Mesenchymal stem cell (in vitro differentiated cells and primary cell): ENCODE measurements around the gene SV2B.
"Not testable (repeated sequence)": the region's sequence is repeated elsewhere in the genome, so short reads cannot be mapped to it uniquely, and the experiment has no call there.

Experiments used
- DNase-seq: peaks from one replicate; pipeline ENCODE4 v3.0.0-alpha.2; 2013
- H2AFZ ChIP-seq: one replicate; pipeline ENCODE4 v1.6.1; 2013; ENCODE audit warnings: low read depth, mild to moderate bottlenecking, control low read depth, inconsistent platforms, low read length, moderate library complexity
- H2AK5ac ChIP-seq: 2 replicates; pipeline ENCODE4 v1.6.1; 2013; ENCODE audit warnings: low read length, moderate library complexity, mild to moderate bottlenecking, inconsistent platforms; ENCODE audit not compliant: severe bottlenecking
- H2BK120ac ChIP-seq: one replicate; pipeline ENCODE4 v1.6.1; 2013; ENCODE audit warnings: low read depth, mild to moderate bottlenecking, inconsistent platforms, low read length, moderate library complexity
- H2BK12ac ChIP-seq, 2 experiments: one replicate each; pipeline ENCODE4 v1.6.1; 2013; ENCODE audit warnings: inconsistent platforms in 2 of 2, low read length in 2 of 2, mild to moderate bottlenecking in 2 of 2, moderate library complexity in 2 of 2, control low read depth in 1 of 2
- H2BK15ac ChIP-seq: one replicate; pipeline ENCODE4 v1.6.1; 2013; ENCODE audit warnings: mild to moderate bottlenecking, low read depth, inconsistent platforms; ENCODE audit not compliant: poor library complexity, severe bottlenecking
- H2BK5ac ChIP-seq: 2 replicates; pipeline ENCODE4 v1.6.1; 2013; ENCODE audit warnings: low read depth, mild to moderate bottlenecking, low read length, control low read depth, inconsistent platforms; ENCODE audit not compliant: poor library complexity, severe bottlenecking
- H3K14ac ChIP-seq, 2 experiments: one replicate each; pipeline ENCODE4 v1.6.1; 2013; ENCODE audit warnings: inconsistent platforms in 2 of 2, low read length in 2 of 2, control low read depth in 1 of 2, mild to moderate bottlenecking in 1 of 2, moderate library complexity in 1 of 2
- H3K18ac ChIP-seq, 2 experiments: one replicate each; pipeline ENCODE4 v1.6.1; 2013; ENCODE audit warnings: inconsistent platforms in 2 of 2, low read length in 2 of 2, control low read depth in 1 of 2, low read depth in 1 of 2, mild to moderate bottlenecking in 1 of 2
- H3K23ac ChIP-seq, 2 experiments: one replicate each; pipeline ENCODE4 v1.6.1; 2013; ENCODE audit warnings: inconsistent platforms in 2 of 2, low read length in 2 of 2, mild to moderate bottlenecking in 2 of 2, moderate library complexity in 2 of 2, control low read depth in 1 of 2
- H3K27ac ChIP-seq: 2 replicates; pipeline ENCODE4 v1.5.1; 2013; ENCODE audit warnings: mild to moderate bottlenecking, moderate library complexity, low read length, control low read depth, inconsistent platforms; ENCODE audit not compliant: poor library complexity, severe bottlenecking
- H3K27me3 ChIP-seq, 2 experiments: 2 replicates each; pipeline versions ENCODE4 v1.6.1 to v1.7.0; 2013; ENCODE audit warnings: low read length in 2 of 2, mild to moderate bottlenecking in 2 of 2, moderate library complexity in 2 of 2, control low read depth in 1 of 2, inconsistent platforms in 1 of 2; ENCODE audit not compliant: control insufficient read depth in 1 of 2, insufficient read depth in 1 of 2
- H3K36me3 ChIP-seq, 2 experiments: 2 replicates each; pipeline versions ENCODE4 v1.6.1 to v1.7.0; 2013; ENCODE audit warnings: low read length in 2 of 2, control low read depth in 1 of 2, inconsistent platforms in 1 of 2, low read depth in 1 of 2, mild to moderate bottlenecking in 1 of 2; ENCODE audit not compliant: insufficient read depth in 2 of 2, control insufficient read depth in 1 of 2
- H3K4ac ChIP-seq, 2 experiments: one replicate each; pipeline ENCODE4 v1.6.1; 2013; ENCODE audit warnings: inconsistent platforms in 2 of 2, low read length in 2 of 2, mild to moderate bottlenecking in 2 of 2, moderate library complexity in 2 of 2, control low read depth in 1 of 2, low read depth in 1 of 2
- H3K4me1 ChIP-seq: 2 replicates; pipeline ENCODE4 v1.6.1; 2013; ENCODE audit warnings: low read depth, low read length, control low read depth; ENCODE audit not compliant: control insufficient read depth, insufficient read depth
- H3K4me2 ChIP-seq: 2 replicates; pipeline ENCODE4 v1.6.1; 2013; ENCODE audit warnings: low read length, mild to moderate bottlenecking, inconsistent platforms; ENCODE audit not compliant: poor library complexity, severe bottlenecking
- H3K4me3 ChIP-seq, 2 experiments: 2 replicates each; pipeline versions ENCODE4 v1.5.1 to v1.7.0; 2013; ENCODE audit warnings: low read length in 2 of 2, mild to moderate bottlenecking in 2 of 2, control low read depth in 1 of 2, low read depth in 1 of 2; ENCODE audit not compliant: insufficient read depth in 1 of 2
- H3K79me1 ChIP-seq: replicated peaks from 2 replicates; pipeline ENCODE4 v1.6.1; 2013; ENCODE audit warnings: mild to moderate bottlenecking, control low read depth, low read length, inconsistent platforms; ENCODE audit not compliant: poor library complexity, severe bottlenecking
- H3K9ac ChIP-seq: 2 replicates; pipeline ENCODE4 v1.7.0; 2013; ENCODE audit warnings: mild to moderate bottlenecking, low read length, moderate library complexity
- H3K9me3 ChIP-seq: 2 replicates; pipeline ENCODE4 v1.7.0; 2013; ENCODE audit warnings: mild to moderate bottlenecking, low read length; ENCODE audit not compliant: control insufficient read depth
- H4K8ac ChIP-seq: one replicate; pipeline ENCODE4 v1.6.1; 2013; ENCODE audit warnings: inconsistent platforms, mild to moderate bottlenecking, low read length, moderate library complexity
- H4K91ac ChIP-seq: one replicate; pipeline ENCODE4 v1.6.1; 2013; ENCODE audit warnings: mild to moderate bottlenecking, low read length, inconsistent platforms
- WGBS: methylation state at CpG from one replicate; pipeline ENCODE4 v1.1.7; 2013; ENCODE audit warnings: mixed read lengths; 5-methylcytosine and 5-hydroxymethylcytosine counted together

SV2B gene

GRCh38 chr15:91077029-91077428 is 23.0 kb upstream of the SV2B start:
- H3K4me1 ChIP-seq: no peaks in the 10 kb centered on the region
- H3K79me1 ChIP-seq: no peaks in the 10 kb centered on the region
- H3K9me3 ChIP-seq: peaks cover 10% of the 10 kb centered on the region
- H2BK120ac ChIP-seq: no peak overlapping the region
- no peak overlapping the region for H2AK5ac ChIP-seq
- no peak overlapping the region for H4K91ac ChIP-seq
- H3K14ac ChIP-seq: no peak overlapping the region
- H3K18ac ChIP-seq: no peak overlapping the region
- peaks cover 0 to 5% of the 10 kb centered on the region in 2 experiments for H3K27me3 ChIP-seq
- no peak overlapping the region for H3K4me2 ChIP-seq
- H2BK12ac ChIP-seq: no peak overlapping the region
- no peak overlapping the region for H2BK5ac ChIP-seq
- no peak overlapping the region for H3K9ac ChIP-seq
- H3K27ac ChIP-seq: no peak overlapping the region
- DNase-seq: no peak
- H3K36me3 ChIP-seq: no peaks in the 10 kb centered on the region
- no peak overlapping the region for H2BK15ac ChIP-seq
- H2AFZ ChIP-seq: no peak overlapping the region
- H3K23ac ChIP-seq: no peak overlapping the region
- H3K4ac ChIP-seq: no peak overlapping the region
- no peak overlapping the region for H3K4me3 ChIP-seq
- H4K8ac ChIP-seq: no peak overlapping the region

DNA sequence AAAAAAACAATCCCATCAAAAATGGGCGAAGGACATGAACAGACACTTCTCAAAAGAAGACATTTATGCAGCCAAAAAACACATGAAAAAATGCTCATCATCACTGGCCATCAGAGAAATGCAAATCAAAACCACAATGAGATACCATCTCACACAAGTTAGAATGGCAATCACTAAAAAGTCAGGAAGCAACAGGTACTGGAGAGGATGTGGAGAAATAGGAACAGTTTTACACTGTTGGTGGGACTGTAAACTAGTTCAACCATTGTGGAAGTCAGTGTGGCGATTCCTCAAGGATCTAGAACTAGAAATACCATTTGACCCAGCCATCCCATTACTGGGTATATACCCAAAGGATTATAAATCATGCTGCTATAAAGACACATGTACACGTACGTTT is 6.2 kb upstream of the SV2B start:
- not testable (repeated sequence) for H3K14ac ChIP-seq, H3K27ac ChIP-seq, H2AFZ ChIP-seq, H2AK5ac ChIP-seq, H3K36me3 ChIP-seq, H2BK5ac ChIP-seq, H3K23ac ChIP-seq, H4K8ac ChIP-seq, H2BK12ac ChIP-seq, H2BK15ac ChIP-seq, H3K9ac ChIP-seq, H4K91ac ChIP-seq, H3K9me3 ChIP-seq, H3K79me1 ChIP-seq, DNase-seq, H3K4me1 ChIP-seq, H3K18ac ChIP-seq, H3K4me3 ChIP-seq, H3K4ac ChIP-seq, H3K4me2 ChIP-seq, H2BK120ac ChIP-seq
- H3K27me3 ChIP-seq: peaks cover 7 to 22% of the 10 kb centered on the region in 2 experiments
- WGBS: 100% methylated on average over 1 of the region's 4 CpGs

DNA sequence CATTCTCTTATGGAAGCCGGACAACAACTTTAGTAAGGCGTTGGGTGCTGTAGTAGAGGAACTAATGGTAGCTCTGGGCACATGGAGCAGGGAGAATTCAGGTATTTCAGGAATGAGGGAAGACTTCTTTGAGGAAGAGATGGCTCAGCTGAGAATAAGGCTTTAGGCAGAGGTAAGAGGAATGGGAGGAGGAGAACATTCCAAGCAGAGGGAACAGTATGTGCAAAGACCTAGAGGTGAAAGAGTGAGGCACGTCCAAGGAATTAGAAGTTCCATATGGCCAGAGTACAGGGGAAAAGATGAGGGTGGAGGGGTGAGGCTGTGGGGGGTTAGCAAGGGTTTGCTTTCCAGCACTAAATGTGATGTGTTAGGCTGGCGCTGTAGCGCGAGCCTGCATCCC is 1.6 kb upstream of the SV2B start:
- no peak overlapping the region for H2AFZ ChIP-seq
- no peak overlapping the region for H3K27ac ChIP-seq
- H4K91ac ChIP-seq: no peak overlapping the region
- peaks cover 12% of the 10 kb centered on the region for H3K4me1 ChIP-seq
- DNase-seq: no peak
- H3K9ac ChIP-seq: no peak overlapping the region
- H3K4me2 ChIP-seq: no peak overlapping the region
- H2BK15ac ChIP-seq: no peak overlapping the region
- no peak overlapping the region for H3K4ac ChIP-seq
- no peak overlapping the region for H3K23ac ChIP-seq
- no peak overlapping the region for H4K8ac ChIP-seq
- no peak overlapping the region for H2BK12ac ChIP-seq
- no peak overlapping the region for H3K18ac ChIP-seq
- H3K27me3 ChIP-seq: peaks cover 49 to 66% of the 10 kb centered on the region in 2 experiments
- no peak overlapping the region for H2BK5ac ChIP-seq
- H2AK5ac ChIP-seq: no peak overlapping the region
- H3K36me3 ChIP-seq: no peaks in the 10 kb centered on the region
- no peaks in the 10 kb centered on the region for H3K79me1 ChIP-seq
- H3K14ac ChIP-seq: no peak overlapping the region
- H2BK120ac ChIP-seq: no peak overlapping the region
- WGBS: 89% methylated on average over 6 of the region's 6 CpGs
- no peaks in the 10 kb centered on the region for H3K9me3 ChIP-seq
- no peak overlapping the region for H3K4me3 ChIP-seq

- H2BK5ac ChIP-seq: no peak overlapping the region
- DNase-seq: peak; percentile 14
- H3K4me3 ChIP-seq: peak overlapping the region in 1 of 2 experiments; percentile 79
- no peaks in the 10 kb centered on the region for H3K79me1 ChIP-seq
- peaks cover 12% of the 10 kb centered on the region for H3K4me1 ChIP-seq
- WGBS: 4% methylated on average over 20 of the region's 22 CpGs
- no peak overlapping the region for H2BK12ac ChIP-seq
- H4K8ac ChIP-seq: no peak overlapping the region
- no peak overlapping the region for H2AFZ ChIP-seq
- no peak overlapping the region for H3K9ac ChIP-seq
- no peak overlapping the region for H3K27ac ChIP-seq
- no peak overlapping the region for H3K4ac ChIP-seq
- H2BK15ac ChIP-seq: no peak overlapping the region
- H3K4me2 ChIP-seq: peak overlapping the region; percentile 72
- H4K91ac ChIP-seq: no peak overlapping the region
- no peaks in the 10 kb centered on the region for H3K9me3 ChIP-seq
- H3K36me3 ChIP-seq: no peaks in the 10 kb centered on the region
- peaks cover 49 to 73% of the 10 kb centered on the region in 2 experiments for H3K27me3 ChIP-seq
- H2BK120ac ChIP-seq: no peak overlapping the region
- no peak overlapping the region for H2AK5ac ChIP-seq
- no peak overlapping the region for H3K14ac ChIP-seq
- H3K23ac ChIP-seq: no peak overlapping the region
- H3K18ac ChIP-seq: no peak overlapping the region
Measured at GRCh38 chr15:91099616-91099994, 452 bp upstream of the SV2B start.
